Myometrial cell (primary cell): ENCODE data around the gene USP17L18. TPM values are rescaled to one million over a fixed set of nuclear protein-coding genes. Genes with fewer than 3 reads are reported as not detected.

Experiments
- total RNA-seq: library from RNA; depleted of rRNA; stranded (reverse); fragments of >200 nt; gene quantifications from 2 replicates; pipeline ENCODE4 v1.2.3, GENCODE V29; 2015

Gene USP17L18, protein sequence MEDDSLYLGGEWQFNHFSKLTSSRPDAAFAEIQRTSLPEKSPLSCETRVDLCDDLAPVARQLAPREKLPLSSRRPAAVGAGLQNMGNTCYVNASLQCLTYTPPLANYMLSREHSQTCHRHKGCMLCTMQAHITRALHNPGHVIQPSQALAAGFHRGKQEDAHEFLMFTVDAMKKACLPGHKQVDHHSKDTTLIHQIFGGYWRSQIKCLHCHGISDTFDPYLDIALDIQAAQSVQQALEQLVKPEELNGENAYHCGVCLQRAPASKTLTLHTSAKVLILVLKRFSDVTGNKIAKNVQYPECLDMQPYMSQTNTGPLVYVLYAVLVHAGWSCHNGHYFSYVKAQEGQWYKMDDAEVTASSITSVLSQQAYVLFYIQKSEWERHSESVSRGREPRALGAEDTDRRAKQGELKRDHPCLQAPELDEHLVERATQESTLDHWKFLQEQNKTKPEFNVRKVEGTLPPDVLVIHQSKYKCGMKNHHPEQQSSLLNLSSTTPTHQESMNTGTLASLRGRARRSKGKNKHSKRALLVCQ
- total RNA-seq = not detected in 2 replicates

DNA sequence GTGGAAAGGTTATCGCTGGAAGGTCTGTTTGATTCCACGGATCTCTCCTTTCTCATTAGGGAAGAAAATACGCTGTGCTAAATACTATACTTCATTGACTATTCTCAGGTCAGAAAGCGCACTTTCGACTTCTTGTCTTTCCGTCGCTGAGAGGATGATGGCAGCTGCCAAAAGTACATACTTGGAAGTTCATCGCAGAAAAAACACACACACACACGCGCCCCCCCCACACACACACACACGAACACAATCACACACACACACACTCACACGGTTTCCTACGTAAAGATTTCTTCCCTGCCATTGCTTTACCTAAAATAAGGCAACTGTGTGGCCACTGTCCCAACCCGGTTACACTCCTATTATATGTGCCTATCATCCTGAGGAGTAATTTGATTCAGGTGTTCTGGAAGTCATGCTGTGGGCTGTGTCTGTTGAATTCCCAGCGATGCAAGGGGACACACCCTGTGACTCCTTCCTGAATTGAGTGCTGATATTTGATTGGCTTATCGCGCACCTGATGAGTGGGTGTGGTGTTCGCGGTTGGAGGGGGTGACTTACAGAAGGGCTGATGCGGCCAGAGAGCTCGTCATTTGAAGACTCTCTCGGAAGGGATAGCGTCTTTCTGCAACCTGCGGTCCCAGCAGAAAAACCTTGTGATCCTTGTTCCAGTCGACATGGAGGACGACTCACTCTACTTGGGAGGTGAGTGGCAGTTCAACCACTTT is at the start of gene USP17L18:
Gene USP17L18 (plus strand): TSS at position 678 of the 728 bp plus-strand sequence. CDS start 0 bp downstream, at position 678.

DNA sequence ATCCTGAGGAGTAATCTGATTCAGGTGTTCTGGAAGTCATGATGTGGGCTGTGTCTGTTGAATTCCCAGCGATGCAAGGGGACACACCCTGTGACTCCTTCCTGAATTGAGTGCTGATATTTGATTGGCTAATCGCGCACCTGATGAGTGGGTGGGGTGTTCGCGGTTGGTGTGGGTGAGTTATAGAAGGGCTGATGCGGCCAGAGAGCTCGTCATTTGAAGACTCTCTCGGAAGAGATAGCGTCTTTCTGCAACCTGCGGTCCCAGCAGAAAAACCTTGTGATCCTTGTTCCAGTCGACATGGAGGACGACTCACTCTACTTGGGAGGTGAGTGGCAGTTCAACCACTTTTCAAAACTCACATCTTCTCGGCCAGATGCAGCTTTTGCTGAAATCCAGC is 38.1 kb upstream of the USP17L18 start, which contains the start of gene USP17L10:
Gene USP17L10 (plus strand): TSS at position 301 of the 400 bp plus-strand sequence. CDS start 0 bp downstream, at position 301.

DNA sequence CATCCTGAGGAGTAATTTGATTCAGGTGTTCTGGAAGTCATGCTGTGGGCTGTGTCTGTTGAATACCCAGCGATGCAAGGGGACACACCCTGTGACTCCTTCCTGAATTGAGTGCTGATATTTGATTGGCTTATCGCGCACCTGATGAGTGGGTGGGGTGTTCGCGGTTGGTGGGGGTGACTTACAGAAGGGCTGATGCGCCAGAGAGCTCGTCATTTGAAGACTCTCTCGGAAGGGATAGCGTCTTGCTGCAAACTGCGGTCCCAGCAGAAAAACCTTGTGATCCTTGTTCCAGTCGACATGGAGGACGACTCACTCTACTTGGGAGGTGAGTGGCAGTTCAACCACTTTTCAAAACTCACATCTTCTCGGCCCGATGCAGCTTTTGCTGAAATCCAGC is 33.3 kb upstream of the USP17L18 start, which contains the start of gene USP17L11:
Gene USP17L11 (plus strand): TSS at position 301 of the 400 bp plus-strand sequence. CDS start 0 bp downstream, at position 301.

DNA sequence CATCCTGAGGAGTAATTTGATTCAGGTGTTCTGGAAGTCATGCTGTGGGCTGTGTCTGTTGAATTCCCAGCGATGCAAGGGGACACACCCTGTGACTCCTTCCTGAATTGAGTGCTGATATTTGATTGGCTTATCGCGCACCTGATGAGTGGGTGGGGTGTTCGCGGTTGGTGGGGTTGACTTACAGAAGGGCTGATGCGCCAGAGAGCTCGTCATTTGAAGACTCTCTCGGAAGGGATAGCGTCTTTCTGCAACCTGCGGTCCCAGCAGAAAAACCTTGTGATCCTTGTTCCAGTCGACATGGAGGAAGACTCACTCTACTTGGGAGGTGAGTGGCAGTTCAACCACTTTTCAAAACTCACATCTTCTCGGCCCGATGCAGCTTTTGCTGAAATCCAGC is 28.6 kb upstream of the USP17L18 start, which contains the start of gene USP17L12:
Gene USP17L12 (plus strand): TSS at position 301 of the 400 bp plus-strand sequence. CDS start 0 bp downstream, at position 301.

DNA sequence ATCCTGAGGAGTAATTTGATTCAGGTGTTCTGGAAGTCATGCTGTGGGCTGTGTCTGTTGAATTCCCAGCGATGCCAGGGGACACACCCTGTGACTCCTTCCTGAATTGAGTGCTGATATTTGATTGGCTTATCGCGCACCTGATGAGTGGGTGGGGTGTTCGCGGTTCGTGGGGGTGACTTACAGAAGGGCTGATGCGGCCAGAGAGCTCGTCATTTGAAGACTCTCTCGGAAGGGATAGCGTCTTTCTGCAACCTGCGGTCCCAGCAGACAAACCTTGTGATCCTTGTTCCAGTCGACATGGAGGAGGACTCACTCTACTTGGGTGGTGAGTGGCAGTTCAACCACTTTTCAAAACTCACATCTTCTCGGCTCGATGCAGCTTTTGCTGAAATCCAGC is 23.8 kb upstream of the USP17L18 start, which contains the start of gene USP17L13:
Gene USP17L13 (plus strand): TSS at position 301 of the 400 bp plus-strand sequence. CDS start 0 bp downstream, at position 301.

DNA sequence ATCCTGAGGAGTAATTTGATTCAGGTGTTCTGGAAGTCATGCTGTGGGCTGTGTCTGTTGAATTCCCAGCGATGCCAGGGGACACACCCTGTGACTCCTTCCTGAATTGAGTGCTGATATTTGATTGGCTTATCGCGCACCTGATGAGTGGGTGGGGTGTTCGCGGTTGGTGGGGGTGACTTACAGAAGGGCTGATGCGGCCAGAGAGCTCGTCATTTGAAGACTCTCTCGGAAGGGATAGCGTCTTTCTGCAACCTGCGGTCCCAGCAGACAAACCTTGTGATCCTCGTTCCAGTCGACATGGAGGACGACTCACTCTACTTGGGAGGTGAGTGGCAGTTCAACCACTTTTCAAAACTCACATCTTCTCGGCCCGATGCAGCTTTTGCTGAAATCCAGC is 14.3 kb upstream of the USP17L18 start, which contains the start of gene USP17L15:
Gene USP17L15 (plus strand): TSS at position 301 of the 400 bp plus-strand sequence. CDS start 0 bp downstream, at position 301.

DNA sequence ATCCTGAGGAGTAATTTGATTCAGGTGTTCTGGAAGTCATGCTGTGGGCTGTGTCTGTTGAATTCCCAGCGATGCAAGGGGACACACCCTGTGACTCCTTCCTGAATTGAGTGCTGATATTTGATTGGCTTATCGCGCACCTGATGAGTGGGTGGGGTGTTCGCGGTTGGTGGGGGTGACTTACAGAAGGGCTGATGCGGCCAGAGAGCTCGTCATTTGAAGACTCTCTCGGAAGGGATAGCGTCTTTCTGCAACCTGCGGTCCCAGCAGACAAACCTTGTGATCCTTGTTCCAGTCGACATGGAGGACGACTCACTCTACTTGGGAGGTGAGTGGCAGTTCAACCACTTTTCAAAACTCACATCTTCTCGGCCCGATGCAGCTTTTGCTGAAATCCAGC is 4.9 kb upstream of the USP17L18 start, which contains the start of gene USP17L17:
Gene USP17L17 (plus strand): TSS at position 301 of the 400 bp plus-strand sequence. CDS start 0 bp downstream, at position 301.

DNA sequence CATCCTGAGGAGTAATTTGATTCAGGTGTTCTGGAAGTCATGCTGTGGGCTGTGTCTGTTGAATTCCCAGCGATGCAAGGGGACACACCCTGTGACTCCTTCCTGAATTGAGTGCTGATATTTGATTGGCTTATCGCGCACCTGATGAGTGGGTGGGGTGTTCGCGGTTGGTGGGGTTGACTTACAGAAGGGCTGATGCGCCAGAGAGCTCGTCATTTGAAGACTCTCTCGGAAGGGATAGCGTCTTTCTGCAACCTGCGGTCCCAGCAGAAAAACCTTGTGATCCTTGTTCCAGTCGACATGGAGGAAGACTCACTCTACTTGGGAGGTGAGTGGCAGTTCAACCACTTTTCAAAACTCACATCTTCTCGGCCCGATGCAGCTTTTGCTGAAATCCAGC is 4.6 kb downstream of the USP17L18 start, which contains the start of gene USP17L19:
Gene USP17L19 (plus strand): TSS at position 301 of the 400 bp plus-strand sequence. CDS start 0 bp downstream, at position 301.

DNA sequence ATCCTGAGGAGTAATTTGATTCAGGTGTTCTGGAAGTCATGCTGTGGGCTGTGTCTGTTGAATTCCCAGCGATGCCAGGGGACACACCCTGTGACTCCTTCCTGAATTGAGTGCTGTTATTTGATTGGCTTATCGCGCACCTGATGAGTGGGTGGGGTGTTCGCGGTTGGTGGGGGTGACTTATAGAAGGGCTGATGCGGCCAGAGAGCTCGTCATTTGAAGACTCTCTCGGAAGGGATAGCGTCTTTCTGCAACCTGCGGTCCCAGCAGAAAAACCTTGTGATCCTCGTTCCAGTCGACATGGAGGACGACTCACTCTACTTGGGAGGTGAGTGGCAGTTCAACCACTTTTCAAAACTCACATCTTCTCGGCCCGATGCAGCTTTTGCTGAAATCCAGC is 9.4 kb downstream of the USP17L18 start, which contains the start of gene USP17L20:
Gene USP17L20 (plus strand): TSS at position 301 of the 400 bp plus-strand sequence. CDS start 0 bp downstream, at position 301.

DNA sequence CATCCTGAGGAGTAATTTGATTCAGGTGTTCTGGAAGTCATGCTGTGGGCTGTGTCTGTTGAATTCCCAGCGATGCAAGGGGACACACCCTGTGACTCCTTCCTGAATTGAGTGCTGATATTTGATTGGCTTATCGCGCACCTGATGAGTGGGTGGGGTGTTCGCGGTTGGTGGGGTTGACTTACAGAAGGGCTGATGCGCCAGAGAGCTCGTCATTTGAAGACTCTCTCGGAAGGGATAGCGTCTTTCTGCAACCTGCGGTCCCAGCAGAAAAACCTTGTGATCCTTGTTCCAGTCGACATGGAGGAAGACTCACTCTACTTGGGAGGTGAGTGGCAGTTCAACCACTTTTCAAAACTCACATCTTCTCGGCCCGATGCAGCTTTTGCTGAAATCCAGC is 14.1 kb downstream of the USP17L18 start, which contains the start of gene USP17L21:
Gene USP17L21 (plus strand): TSS at position 301 of the 400 bp plus-strand sequence. CDS start 0 bp downstream, at position 301.

DNA sequence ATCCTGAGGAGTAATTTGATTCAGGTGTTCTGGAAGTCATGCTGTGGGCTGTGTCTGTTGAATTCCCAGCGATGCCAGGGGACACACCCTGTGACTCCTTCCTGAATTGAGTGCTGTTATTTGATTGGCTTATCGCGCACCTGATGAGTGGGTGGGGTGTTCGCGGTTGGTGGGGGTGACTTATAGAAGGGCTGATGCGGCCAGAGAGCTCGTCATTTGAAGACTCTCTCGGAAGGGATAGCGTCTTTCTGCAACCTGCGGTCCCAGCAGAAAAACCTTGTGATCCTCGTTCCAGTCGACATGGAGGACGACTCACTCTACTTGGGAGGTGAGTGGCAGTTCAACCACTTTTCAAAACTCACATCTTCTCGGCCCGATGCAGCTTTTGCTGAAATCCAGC is 18.9 kb downstream of the USP17L18 start, which contains the start of gene USP17L22:
Gene USP17L22 (plus strand): TSS at position 301 of the 400 bp plus-strand sequence. CDS start 0 bp downstream, at position 301.

Other genes starting within 250 kb of the USP17L18 start
- gene FAM90A26, start 78.2 kb upstream of the USP17L18 start, total RNA-seq = not detected in 2 replicates
- not detected in 2 replicates for gene USP17L10, start 38.0 kb upstream of the USP17L18 start, total RNA-seq
- not detected in 2 replicates for gene USP17L11, start 33.2 kb upstream of the USP17L18 start, total RNA-seq
- gene USP17L12, start 28.5 kb upstream of the USP17L18 start, total RNA-seq = not detected in 2 replicates
- not detected in 2 replicates for gene USP17L13, start 23.7 kb upstream of the USP17L18 start, total RNA-seq
- gene USP17L15, start 14.2 kb upstream of the USP17L18 start, total RNA-seq = not detected in 2 replicates
- not detected in 2 replicates for gene USP17L17, start 4.8 kb upstream of the USP17L18 start, total RNA-seq
- gene USP17L19, start 4.7 kb downstream of the USP17L18 start, total RNA-seq = not detected in 2 replicates
- gene USP17L20, start 9.5 kb downstream of the USP17L18 start, total RNA-seq = not detected in 2 replicates
- not detected in 2 replicates for gene USP17L21, start 14.2 kb downstream of the USP17L18 start, total RNA-seq
- not detected in 2 replicates for gene USP17L22, start 19.0 kb downstream of the USP17L18 start, total RNA-seq
- gene USP17L24, start 76.5 kb downstream of the USP17L18 start, total RNA-seq = not detected in 2 replicates
- not detected in 2 replicates for gene USP17L25, start 81.3 kb downstream of the USP17L18 start, total RNA-seq
- gene USP17L26, start 86.0 kb downstream of the USP17L18 start, total RNA-seq = not detected in 2 replicates
- gene USP17L5, start 90.8 kb downstream of the USP17L18 start, total RNA-seq = not detected in 2 replicates
- gene USP17L27, start 95.5 kb downstream of the USP17L18 start, total RNA-seq = not detected in 2 replicates
- gene USP17L28, start 100.3 kb downstream of the USP17L18 start, total RNA-seq = not detected in 2 replicates
- gene USP17L29, start 105.0 kb downstream of the USP17L18 start, total RNA-seq = not detected in 2 replicates
- gene USP17L30, start 114.5 kb downstream of the USP17L18 start, total RNA-seq = not detected in 2 replicates
- not detected in 2 replicates for gene DEFB131A, start 195.8 kb downstream of the USP17L18 start, total RNA-seq